DND-41 (cell line): ENCODE measurements around the gene HELZ.

ENCODE experiments used
- ATAC-seq: fragments of 200-7000 bp; cut with Tn5 transposase; 3 replicates; pipeline ENCODE4 v1.9.1; 2021; ENCODE audit warnings: low read depth; ENCODE audit not compliant: insufficient read depth
- DNase-seq: peaks from one replicate; pipeline ENCODE4 v3.0.0-alpha.2; 2020
- H2AFZ ChIP-seq: 2 replicates; pipeline ENCODE4 v1.6.0; 2012; ENCODE audit warnings: low read depth, low read length
- H3K27ac ChIP-seq: 2 replicates; pipeline ENCODE4 v1.5.1; 2012; ENCODE audit warnings: low read length, inconsistent platforms
- H3K27me3 ChIP-seq: fragments of 200-600 bp; sonication (generic); 2 replicates; pipeline ENCODE4 v1.6.0; 2012; ENCODE audit warnings: low read length, mild to moderate bottlenecking, inconsistent platforms; ENCODE audit not compliant: insufficient read depth, poor library complexity
- H3K36me3 ChIP-seq: 2 replicates; pipeline ENCODE4 v1.5.1; 2012; ENCODE audit warnings: low read length, inconsistent platforms; ENCODE audit not compliant: insufficient read depth
- H3K4me1 ChIP-seq: 2 replicates; pipeline ENCODE4 v1.5.1; 2012; ENCODE audit warnings: mild to moderate bottlenecking, low read length; ENCODE audit not compliant: insufficient read depth
- H3K4me2 ChIP-seq: 2 replicates; pipeline ENCODE4 v1.6.0; 2012; ENCODE audit warnings: mild to moderate bottlenecking, moderate library complexity, low read length, inconsistent platforms; ENCODE audit not compliant: insufficient read depth
- H3K4me3 ChIP-seq, 2 experiments: fragments of 200-600 bp in 1 of 2; shearing (Covaris generic) in 1 of 2; 2 replicates each; pipeline ENCODE4 v1.5.1; 2012 to 2016; ENCODE audit warnings: inconsistent platforms in 2 of 2, low read length in 2 of 2, mild to moderate bottlenecking in 2 of 2, low read depth in 1 of 2, moderate library complexity in 1 of 2
- H3K79me2 ChIP-seq: 2 replicates; pipeline ENCODE4 v1.6.0; 2012; ENCODE audit warnings: low read length, inconsistent platforms; ENCODE audit not compliant: insufficient read depth
- H3K9ac ChIP-seq: 2 replicates; pipeline ENCODE4 v1.6.0; 2012; ENCODE audit warnings: low read depth, mild to moderate bottlenecking, inconsistent platforms, low read length, moderate library complexity
- H3K9me3 ChIP-seq: 2 replicates; pipeline ENCODE4 v1.5.1; 2012; ENCODE audit warnings: low read length, moderate library complexity, mild to moderate bottlenecking, inconsistent platforms; ENCODE audit not compliant: insufficient read depth, severe bottlenecking
- H4K20me1 ChIP-seq: 2 replicates; pipeline ENCODE4 v1.6.0; 2012; ENCODE audit warnings: low read length; ENCODE audit not compliant: insufficient read depth
- CTCF ChIP-seq: IDR thresholded peaks from 2 replicates; pipeline ENCODE4 v1.5.1; 2012; ENCODE audit warnings: borderline replicate concordance, low read length, moderate library complexity, mild to moderate bottlenecking; ENCODE audit not compliant: poor library complexity, severe bottlenecking; ENCODE audit errors: extremely low read depth
- EZH2 ChIP-seq: IDR thresholded peaks from 3 replicates; pipeline ENCODE4 v1.6.1; 2012; ENCODE audit warnings: borderline replicate concordance, low read depth, mild to moderate bottlenecking, moderate library complexity, low read length, inconsistent platforms; ENCODE audit not compliant: severe bottlenecking

The HELZ gene

GRCh38 chr17:67279115-67279514, 34.1 kb upstream of the HELZ start:
- no peaks in the 10 kb centered on the region for H3K79me2 ChIP-seq
- H3K4me1 ChIP-seq, result no peaks in the 10 kb centered on the region
- H3K27ac ChIP-seq, result no peak overlapping the region
- H2AFZ ChIP-seq, result no peak overlapping the region
- TF ChIP-seq CTCF (no peak), EZH2 (no peak)
- no peaks in the 10 kb centered on the region for H3K9me3 ChIP-seq
- no peak overlapping the region for H3K9ac ChIP-seq
- H3K4me2 ChIP-seq, result no peak overlapping the region
- no peaks in the 10 kb centered on the region for H4K20me1 ChIP-seq
- ATAC-seq (no peak), DNase-seq (no peak)
- H3K27me3 ChIP-seq, result no peaks in the 10 kb centered on the region
- no peak overlapping the region for H3K4me3 ChIP-seq
- no peaks in the 10 kb centered on the region for H3K36me3 ChIP-seq

GRCh38 chr17:67278363-67278762, 33.4 kb upstream of the HELZ start:
- no peak for ATAC-seq
- no peak for TF ChIP-seq CTCF
- TF ChIP-seq EZH2, result no peak
- H3K27ac ChIP-seq, result no peak overlapping the region

GRCh38 chr17:67276075-67276474, 31.1 kb upstream of the HELZ start:
- Histone ChIP-seq H3K9ac (no peak overlapping the region), H3K27ac (no peak overlapping the region), H3K4me3 (no peak overlapping the region), H4K20me1 (no peaks in the 10 kb centered on the region), H3K36me3 (no peaks in the 10 kb centered on the region), H2AFZ (no peak overlapping the region), H3K27me3 (no peaks in the 10 kb centered on the region), H3K9me3 (no peaks in the 10 kb centered on the region), H3K4me2 (no peak overlapping the region), H3K79me2 (no peaks in the 10 kb centered on the region), H3K4me1 (no peaks in the 10 kb centered on the region)
- TF ChIP-seq EZH2 (no peak), CTCF (no peak)
- DNase-seq (no peak), ATAC-seq (no peak)

More at GRCh38 chr17:67278363-67278762, 33.4 kb upstream of the HELZ start:
- no peak overlapping the region for H3K9ac ChIP-seq
- H3K79me2 ChIP-seq, result no peaks in the 10 kb centered on the region
- no peaks in the 10 kb centered on the region for H4K20me1 ChIP-seq
- no peak for DNase-seq
- no peaks in the 10 kb centered on the region for H3K4me1 ChIP-seq
- peak overlapping the region; percentile 39; the same call in 1 of the 2 replicates for H2AFZ ChIP-seq
- no peak overlapping the region for H3K4me3 ChIP-seq
- no peaks in the 10 kb centered on the region for H3K36me3 ChIP-seq
- H3K27me3 ChIP-seq, result no peaks in the 10 kb centered on the region
- no peak overlapping the region for H3K4me2 ChIP-seq
- H3K9me3 ChIP-seq, result no peaks in the 10 kb centered on the region

- no peak overlapping the region for H3K9ac ChIP-seq
- no peaks in the 10 kb centered on the region for H3K9me3 ChIP-seq
- TF ChIP-seq CTCF (no peak), EZH2 (no peak)
- no peaks in the 10 kb centered on the region for H3K36me3 ChIP-seq
- H3K27me3 ChIP-seq, result no peaks in the 10 kb centered on the region
- H3K4me3 ChIP-seq, result no peak overlapping the region
- H3K27ac ChIP-seq, result no peak overlapping the region
- no peaks in the 10 kb centered on the region for H3K79me2 ChIP-seq
- no peak overlapping the region for H3K4me2 ChIP-seq
- H3K4me1 ChIP-seq, result no peaks in the 10 kb centered on the region
- no peak for ATAC-seq
- DNase-seq, result no peak
- no peak overlapping the region for H2AFZ ChIP-seq
- H4K20me1 ChIP-seq, result no peaks in the 10 kb centered on the region
Observed at GRCh38 chr17:67274466-67274865, 29.5 kb upstream of the HELZ start.
